ENCODE results near the gene PDGFB. TPM values are rescaled to one million over a fixed set of nuclear protein-coding genes. Genes with fewer than 3 reads are reported as not detected.

PDGFB gene
- total and polyA plus RNA-seq, 9 of the 15 experiments (the other 6 are each of a cell fraction or from before 2014, with no cell fraction given), result 0.07 to 4.0 (median 0.48) TPM; not detected in 1

GRCh38 chr22:39273950-39274887, 29.4 kb upstream of the PDGFB start (continued):
- no peak for TF ChIP-seq ATF2 (CRISPR knock-in tag; IDR thresholded peaks at IDR 0.05)
- no peak for TF ChIP-seq CAMTA2 (CRISPR knock-in tag; conservative IDR thresholded peaks at IDR 0.05)
- TF ChIP-seq ZNF217 (CRISPR knock-in tag; IDR thresholded peaks at IDR 0.05), result no peak
- no peak for TF ChIP-seq RHOXF2B (CRISPR knock-in tag; conservative IDR thresholded peaks at IDR 0.05)
- TF ChIP-seq NONO (IDR thresholded peaks at IDR 0.05; ENCODE audit: low read depth in 2 of 2, low read length in 1 of 2), result no peak
- TF ChIP-seq TAF15 (IDR thresholded peaks at IDR 0.05; ENCODE audit: low read depth, low read length), result no peak
- TF ChIP-seq E4F1 (CRISPR knock-in tag; IDR thresholded peaks at IDR 0.05; ENCODE audit: borderline replicate concordance), result no peak
- no peak for TF ChIP-seq ZNF212 (CRISPR knock-in tag; IDR thresholded peaks at IDR 0.05)
- TF ChIP-seq C11orf30 (IDR thresholded peaks at IDR 0.05; ENCODE audit: low read depth), result peak; percentile 77
- TF ChIP-seq CEBPB (tag; IDR thresholded peaks at IDR 0.05), result no peak
- no peak for TF ChIP-seq E2F4 (CRISPR knock-in tag; IDR thresholded peaks at IDR 0.05; ENCODE audit: low read depth)
- no peak for TF ChIP-seq RREB1 (CRISPR knock-in tag; IDR thresholded peaks at IDR 0.05)
- TF ChIP-seq ZNF766 (CRISPR knock-in tag; conservative IDR thresholded peaks at IDR 0.05), result no peak
- no peak for TF ChIP-seq ZNF551 (CRISPR knock-in tag; IDR thresholded peaks at IDR 0.05)
- TF ChIP-seq TEAD1 (CRISPR knock-in tag; IDR thresholded peaks at IDR 0.05), result no peak
- TF ChIP-seq PPARD (CRISPR knock-in tag; IDR thresholded peaks at IDR 0.05), result no peak
- TF ChIP-seq ZNF133 (CRISPR knock-in tag; IDR thresholded peaks at IDR 0.05), result no peak

All from K562 (cell line).